Gastroesophageal sphincter (tissue), 4 donors: ENCODE data around the gene LMOD1. TPM values are rescaled to one million over a fixed set of nuclear protein-coding genes. Genes with fewer than 3 reads are reported as not detected.
"Not testable (repeated sequence)": the region's sequence is repeated elsewhere in the genome, so short reads cannot be mapped to it uniquely, and the experiment has no call there.

ENCODE experiments used
- ATAC-seq: fragments of 150-250 bp; one replicate; pipeline ENCODE4 v1.9.1; 2016; ENCODE audit warnings: mild to moderate bottlenecking, moderate library complexity
- H3K27ac ChIP-seq, 4 donors: fragments of 200-600 bp; sonication (generic) in 3 of 4; 1 replicate in 3 of 4; 2 replicates in 1 of 4; pipeline ENCODE4 v1.5.1; 2016 to 2019
- H3K27me3 ChIP-seq: fragments of 200-600 bp; sonication (generic); one replicate; pipeline ENCODE4 v1.5.1; 2019
- H3K36me3 ChIP-seq, 2 donors: fragments of 200-600 bp; sonication (generic); one replicate each; pipeline ENCODE4 v1.5.1; 2019; ENCODE audit warnings: control low read depth in 1 of 2
- H3K4me1 ChIP-seq, 3 donors: fragments of 200-600 bp; sonication (generic); 1 replicate in 2 of 3; 2 replicates in 1 of 3; pipeline ENCODE4 v1.5.1; 2016 to 2019; ENCODE audit warnings: control low read depth in 2 of 3
- H3K4me3 ChIP-seq, 2 donors: fragments of 200-600 bp; sonication (generic); one replicate each; pipeline ENCODE4 v1.5.1; 2019; ENCODE audit warnings: mild to moderate bottlenecking in 1 of 2, moderate library complexity in 1 of 2
- H3K9me3 ChIP-seq, 3 donors: fragments of 200-600 bp; sonication (generic); one replicate each; pipeline ENCODE4 v1.5.1; 2017 to 2019; ENCODE audit warnings: control low read depth in 2 of 3
- CTCF ChIP-seq, 4 experiments: fragments of 200-600 bp in 2 of 4; fragments of 450-650 bp in 2 of 4; sonication (generic) in 1 of 4; IDR thresholded peaks; one replicate each; pipeline ENCODE4 v1.5.1; 2017 to 2019; ENCODE audit warnings: antibody characterized with exemption in 4 of 4, mild to moderate bottlenecking in 2 of 4, moderate library complexity in 2 of 4
- EP300 ChIP-seq: sonication (generic); formaldehyde crosslinking; IDR thresholded peaks from one replicate; pipeline ENCODE4 v1.6.1; 2017; ENCODE audit warnings: antibody characterized with exemption, mild to moderate bottlenecking
- POLR2A ChIP-seq, 2 donors: fragments of 450-650 bp; IDR thresholded peaks; one replicate each; pipeline ENCODE4 v1.6.1; 2017; ENCODE audit warnings: antibody characterized with exemption in 2 of 2, mild to moderate bottlenecking in 2 of 2, moderate library complexity in 1 of 2
- POLR2AphosphoS5 ChIP-seq: sonication (generic); formaldehyde crosslinking; IDR thresholded peaks from one replicate; pipeline ENCODE4 v1.6.1; 2017; ENCODE audit warnings: antibody characterized with exemption
- WGBS, 2 donors: methylation state at CpG; one replicate each; pipeline ENCODE4 v1.1.5; 2018; ENCODE audit warnings: low coverage in 1 of 2; 5-methylcytosine and 5-hydroxymethylcytosine counted together
- total RNA-seq, 4 donors: library from RNA; depleted of rRNA; stranded (reverse); fragments of >200 nt; gene quantifications; one replicate each; pipeline ENCODE4 v1.1.0, GENCODE V29; 2016

Gene LMOD1
- total RNA-seq, 4 donors from 2014 or later, result 1,267 to 1,570 (median 1,475) TPM

- ATAC-seq, result no peak
- 17 to 18% methylated on average over 2 of the region's 3 CpGs for WGBS, 2 donors
- no peaks in the 10 kb centered on the region for H3K27me3 ChIP-seq
- no peaks in the 10 kb centered on the region for H3K9me3 ChIP-seq
- peaks cover 0 to 26% of the 10 kb centered on the region in 2 donors for H3K36me3 ChIP-seq
- peak; percentile 50 for TF ChIP-seq POLR2AphosphoS5
- no peak for TF ChIP-seq EP300
- TF ChIP-seq CTCF (IDR thresholded peaks at IDR 0.05), result no peak
- peak in 1 of 2 donors; percentile 7 for TF ChIP-seq POLR2A (IDR thresholded peaks at IDR 0.05)
- peaks cover 0 to 39% (median 0%) of the 10 kb centered on the region in 3 donors for H3K4me1 ChIP-seq
- peak overlapping the region; percentile 67 to 98 for H3K4me3 ChIP-seq
- peak overlapping the region; percentile 92 to 99 (median 95) for H3K27ac ChIP-seq
Measured at GRCh38 chr1:201944639-201945038, 1.7 kb downstream of the LMOD1 start.

- WGBS, 2 donors, result 20 to 47% methylated on average over 2 to 6 of the region's 6 CpGs
- Histone ChIP-seq H3K9me3 (no peaks in the 10 kb centered on the region), H3K36me3 (peaks cover 0 to 26% of the 10 kb centered on the region in 2 donors), H3K27me3 (no peaks in the 10 kb centered on the region), H3K27ac (peak overlapping the region; percentile 92 to 99 (median 95)), H3K4me1 (peaks cover 0 to 46% (median 0%) of the 10 kb centered on the region in 3 donors), H3K4me3 (peak overlapping the region; percentile 67 to 98)
- no peak for ATAC-seq
- TF ChIP-seq POLR2AphosphoS5, result peak; percentile 59
- no peak for TF ChIP-seq CTCF (IDR thresholded peaks at IDR 0.05)
- peak; percentile 16 to 17 for TF ChIP-seq POLR2A (IDR thresholded peaks at IDR 0.05)
- TF ChIP-seq EP300, result no peak
Measured at GRCh38 chr1:201944002-201944401, 2.3 kb downstream of the LMOD1 start.

- Histone ChIP-seq H3K4me3 (peak overlapping the region; percentile 67 to 98), H3K9me3 (no peaks in the 10 kb centered on the region), H3K36me3 (peaks cover 0 to 31% of the 10 kb centered on the region in 2 donors), H3K4me1 (peaks cover 0 to 46% (median 3%) of the 10 kb centered on the region in 3 donors), H3K27ac (peak overlapping the region; percentile 82 to 99 (median 94)), H3K27me3 (no peaks in the 10 kb centered on the region)
- ATAC-seq, result no peak
- WGBS, 2 donors, result 33% methylated on average over 1 of the region's 1 CpG; no CpG with 5 or more reads in 1 of the 2 donors
- no peak for TF ChIP-seq EP300
- no peak for TF ChIP-seq CTCF (IDR thresholded peaks at IDR 0.05)
- peak; percentile 19 for TF ChIP-seq POLR2AphosphoS5
Measured at GRCh38 chr1:201942129-201942495, 4.2 kb downstream of the LMOD1 start.

- Histone ChIP-seq H3K27me3 (no peaks in the 10 kb centered on the region), H3K9me3 (no peaks in the 10 kb centered on the region), H3K4me1 (peaks cover 0 to 51% (median 7%) of the 10 kb centered on the region in 3 donors), H3K36me3 (peaks cover 0 to 37% of the 10 kb centered on the region in 2 donors), H3K4me3 (peak overlapping the region; percentile 67 to 98), H3K27ac (peak overlapping the region; percentile 82 to 99 (median 94))
- WGBS, 2 donors, result 31 to 55% methylated on average over 2 to 3 of the region's 18 CpGs
- TF ChIP-seq POLR2AphosphoS5 (peak; percentile 26), POLR2A (IDR thresholded peaks at IDR 0.05) (peak in 1 of 2 donors; percentile 9), EP300 (no peak), CTCF (IDR thresholded peaks at IDR 0.05) (no peak)
- no peak for ATAC-seq
Measured at GRCh38 chr1:201941420-201942128, 4.8 kb downstream of the LMOD1 start.

- not testable (repeated sequence) for ATAC-seq, H3K9me3 ChIP-seq, H3K27me3 ChIP-seq
- Histone ChIP-seq H3K4me1 (peaks cover 0 to 64% (median 10%) of the 10 kb centered on the region in 3 donors), H3K4me3 (peak overlapping the region; percentile 67 to 98), H3K36me3 (peaks cover 0 to 48% of the 10 kb centered on the region in 2 donors), H3K27ac (peak overlapping the region; percentile 79 to 99 (median 94))
- TF ChIP-seq POLR2AphosphoS5, result peak; percentile 21
- 32 to 45% methylated on average over 2 to 3 of the region's 10 CpGs for WGBS, 2 donors
Measured at GRCh38 chr1:201940316-201940715, 6.0 kb downstream of the LMOD1 start.
